DND-41 (cell line): ENCODE data around the gene GLS.

ENCODE experiments used
- ATAC-seq: fragments of 200-7000 bp; cut with Tn5 transposase; 3 replicates; pipeline ENCODE4 v1.9.1; 2021; ENCODE audit warnings: low read depth; ENCODE audit not compliant: insufficient read depth
- DNase-seq: peaks from one replicate; pipeline ENCODE4 v3.0.0-alpha.2; 2020
- H2AFZ ChIP-seq: 2 replicates; pipeline ENCODE4 v1.6.0; 2012; ENCODE audit warnings: low read depth, low read length
- H3K27ac ChIP-seq: 2 replicates; pipeline ENCODE4 v1.5.1; 2012; ENCODE audit warnings: low read length, inconsistent platforms
- H3K27me3 ChIP-seq: fragments of 200-600 bp; sonication (generic); 2 replicates; pipeline ENCODE4 v1.6.0; 2012; ENCODE audit warnings: low read length, mild to moderate bottlenecking, inconsistent platforms; ENCODE audit not compliant: insufficient read depth, poor library complexity
- H3K36me3 ChIP-seq: 2 replicates; pipeline ENCODE4 v1.5.1; 2012; ENCODE audit warnings: low read length, inconsistent platforms; ENCODE audit not compliant: insufficient read depth
- H3K4me1 ChIP-seq: 2 replicates; pipeline ENCODE4 v1.5.1; 2012; ENCODE audit warnings: mild to moderate bottlenecking, low read length; ENCODE audit not compliant: insufficient read depth
- H3K4me2 ChIP-seq: 2 replicates; pipeline ENCODE4 v1.6.0; 2012; ENCODE audit warnings: mild to moderate bottlenecking, moderate library complexity, low read length, inconsistent platforms; ENCODE audit not compliant: insufficient read depth
- H3K4me3 ChIP-seq, 2 experiments: fragments of 200-600 bp in 1 of 2; shearing (Covaris generic) in 1 of 2; 2 replicates each; pipeline ENCODE4 v1.5.1; 2012 to 2016; ENCODE audit warnings: inconsistent platforms in 2 of 2, low read length in 2 of 2, mild to moderate bottlenecking in 2 of 2, low read depth in 1 of 2, moderate library complexity in 1 of 2
- H3K79me2 ChIP-seq: 2 replicates; pipeline ENCODE4 v1.6.0; 2012; ENCODE audit warnings: low read length, inconsistent platforms; ENCODE audit not compliant: insufficient read depth
- H3K9ac ChIP-seq: 2 replicates; pipeline ENCODE4 v1.6.0; 2012; ENCODE audit warnings: low read depth, mild to moderate bottlenecking, inconsistent platforms, low read length, moderate library complexity
- H3K9me3 ChIP-seq: 2 replicates; pipeline ENCODE4 v1.5.1; 2012; ENCODE audit warnings: low read length, moderate library complexity, mild to moderate bottlenecking, inconsistent platforms; ENCODE audit not compliant: insufficient read depth, severe bottlenecking
- H4K20me1 ChIP-seq: 2 replicates; pipeline ENCODE4 v1.6.0; 2012; ENCODE audit warnings: low read length; ENCODE audit not compliant: insufficient read depth
- EZH2 ChIP-seq: IDR thresholded peaks from 3 replicates; pipeline ENCODE4 v1.6.1; 2012; ENCODE audit warnings: borderline replicate concordance, low read depth, mild to moderate bottlenecking, moderate library complexity, low read length, inconsistent platforms; ENCODE audit not compliant: severe bottlenecking
- TF ChIP-seq, protein P1 (sequence below): IDR thresholded peaks from 2 replicates; pipeline ENCODE4 v1.5.1; 2012; ENCODE audit warnings: borderline replicate concordance, low read length, moderate library complexity, mild to moderate bottlenecking; ENCODE audit not compliant: poor library complexity, severe bottlenecking; ENCODE audit errors: extremely low read depth

The GLS gene

DNA sequence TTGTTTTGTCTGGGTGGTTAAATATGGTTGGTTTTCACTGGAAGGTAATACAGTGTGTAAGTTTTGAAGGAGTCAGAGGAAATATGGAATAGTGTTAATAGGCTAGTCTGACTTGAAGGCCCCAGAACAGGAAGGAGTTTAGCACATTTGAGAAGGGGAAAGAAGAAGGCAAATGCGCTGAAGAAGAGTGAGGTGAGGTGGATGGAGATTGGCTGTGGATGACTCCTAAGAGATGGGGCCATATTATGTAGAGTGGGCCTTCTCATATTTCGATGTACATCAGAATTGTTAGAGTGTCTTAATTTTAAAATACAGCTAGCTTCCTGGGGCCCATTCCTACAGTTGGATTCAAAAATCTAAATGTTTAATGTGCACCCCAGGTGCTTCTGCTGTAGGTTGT, 61.0 kb downstream of the GLS start:
- no peaks in the 10 kb centered on the region for H3K36me3 ChIP-seq
- H3K9me3 ChIP-seq, result no peaks in the 10 kb centered on the region
- H4K20me1 ChIP-seq, result no peaks in the 10 kb centered on the region
- H3K4me2 ChIP-seq, result no peak overlapping the region
- DNase-seq, result no peak
- no peaks in the 10 kb centered on the region for H3K27me3 ChIP-seq
- H3K4me1 ChIP-seq, result peaks cover 2% of the 10 kb centered on the region; the same call in 1 of the 2 replicates
- ATAC-seq, result peak; percentile 17; the same call in 1 of the 3 replicates
- no peaks in the 10 kb centered on the region for H3K79me2 ChIP-seq
- TF ChIP-seq, protein P1, sequence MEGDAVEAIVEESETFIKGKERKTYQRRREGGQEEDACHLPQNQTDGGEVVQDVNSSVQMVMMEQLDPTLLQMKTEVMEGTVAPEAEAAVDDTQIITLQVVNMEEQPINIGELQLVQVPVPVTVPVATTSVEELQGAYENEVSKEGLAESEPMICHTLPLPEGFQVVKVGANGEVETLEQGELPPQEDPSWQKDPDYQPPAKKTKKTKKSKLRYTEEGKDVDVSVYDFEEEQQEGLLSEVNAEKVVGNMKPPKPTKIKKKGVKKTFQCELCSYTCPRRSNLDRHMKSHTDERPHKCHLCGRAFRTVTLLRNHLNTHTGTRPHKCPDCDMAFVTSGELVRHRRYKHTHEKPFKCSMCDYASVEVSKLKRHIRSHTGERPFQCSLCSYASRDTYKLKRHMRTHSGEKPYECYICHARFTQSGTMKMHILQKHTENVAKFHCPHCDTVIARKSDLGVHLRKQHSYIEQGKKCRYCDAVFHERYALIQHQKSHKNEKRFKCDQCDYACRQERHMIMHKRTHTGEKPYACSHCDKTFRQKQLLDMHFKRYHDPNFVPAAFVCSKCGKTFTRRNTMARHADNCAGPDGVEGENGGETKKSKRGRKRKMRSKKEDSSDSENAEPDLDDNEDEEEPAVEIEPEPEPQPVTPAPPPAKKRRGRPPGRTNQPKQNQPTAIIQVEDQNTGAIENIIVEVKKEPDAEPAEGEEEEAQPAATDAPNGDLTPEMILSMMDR, result no peak
- TF ChIP-seq EZH2, result no peak
- no peak overlapping the region for H3K4me3 ChIP-seq
- H2AFZ ChIP-seq, result no peak overlapping the region
- no peak overlapping the region for H3K27ac ChIP-seq
- no peak overlapping the region for H3K9ac ChIP-seq

DNA sequence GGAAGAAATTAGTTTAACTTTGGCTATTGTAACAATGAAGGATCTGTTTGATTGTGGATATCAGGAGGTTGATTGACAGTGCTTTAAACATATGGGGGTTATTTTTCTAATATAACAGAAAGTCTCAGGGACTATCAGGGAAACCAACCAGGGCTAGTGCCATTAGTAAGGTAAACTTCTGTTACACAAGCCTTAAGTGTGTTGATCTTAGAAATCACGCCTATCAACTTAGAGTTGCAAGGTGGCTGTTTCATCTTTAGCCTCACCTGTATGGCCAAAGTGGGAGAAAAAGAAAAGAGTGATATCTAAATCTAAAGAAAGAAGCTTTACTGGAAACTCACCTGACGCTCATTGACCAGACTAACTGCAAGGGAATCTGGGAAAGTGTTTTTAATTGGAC, 62.1 kb downstream of the GLS start:
- no peaks in the 10 kb centered on the region for H3K27me3 ChIP-seq
- TF ChIP-seq EZH2, result no peak
- TF ChIP-seq, protein P1, result no peak
- no peak for ATAC-seq
- no peak overlapping the region for H3K4me2 ChIP-seq
- DNase-seq, result no peak
- no peaks in the 10 kb centered on the region for H3K36me3 ChIP-seq
- H4K20me1 ChIP-seq, result no peaks in the 10 kb centered on the region
- H2AFZ ChIP-seq, result no peak overlapping the region
- H3K79me2 ChIP-seq, result no peaks in the 10 kb centered on the region
- peaks cover 13% of the 10 kb centered on the region for H3K4me1 ChIP-seq
- no peaks in the 10 kb centered on the region for H3K9me3 ChIP-seq
- H3K4me3 ChIP-seq, result no peak overlapping the region
- H3K9ac ChIP-seq, result no peak overlapping the region
- no peak overlapping the region for H3K27ac ChIP-seq

DNA sequence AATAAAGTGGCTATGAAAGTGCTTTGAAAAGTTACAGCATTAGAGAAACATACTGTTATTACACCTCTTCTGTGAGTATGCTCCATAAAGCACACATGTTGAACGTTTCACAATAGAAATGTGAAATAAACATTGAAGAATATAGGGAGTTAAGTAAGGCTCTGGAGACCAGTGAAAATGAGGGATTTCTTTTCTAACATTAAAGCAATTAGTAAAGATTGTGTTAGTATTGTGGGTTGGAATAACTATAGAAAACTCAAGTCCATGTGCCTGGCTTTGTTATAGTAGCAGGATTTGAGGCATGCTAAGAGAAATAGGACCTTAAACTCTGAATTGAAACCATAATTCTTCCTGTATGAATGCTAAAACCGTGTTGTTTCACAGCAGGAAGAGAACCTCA, 63.1 kb downstream of the GLS start:
- Histone ChIP-seq H3K27ac (no peak overlapping the region), H3K9ac (no peak overlapping the region)
- DNase-seq, result no peak

More for the DNA sequence above, 63.1 kb downstream of the GLS start:
- no peaks in the 10 kb centered on the region for H3K9me3 ChIP-seq
- no peaks in the 10 kb centered on the region for H3K79me2 ChIP-seq
- no peak overlapping the region for H3K4me3 ChIP-seq
- H3K4me1 ChIP-seq, result peaks cover 23% of the 10 kb centered on the region
- no peaks in the 10 kb centered on the region for H4K20me1 ChIP-seq
- ATAC-seq, result no peak
- no peaks in the 10 kb centered on the region for H3K36me3 ChIP-seq
- H2AFZ ChIP-seq, result no peak overlapping the region
- TF ChIP-seq, protein P1, result no peak
- no peak for TF ChIP-seq EZH2
- H3K4me2 ChIP-seq, result no peak overlapping the region
- no peaks in the 10 kb centered on the region for H3K27me3 ChIP-seq
